Hepatocyte (in vitro differentiated cells): Measurements from ENCODE around the gene RGS5. TPM values are rescaled to one million over a fixed set of nuclear protein-coding genes. Genes with fewer than 3 reads are reported as not detected.

ENCODE experiments used
- DNase-seq: peaks from one replicate; pipeline ENCODE4 v3.0.0-alpha.2; 2016; ENCODE audit warnings: low spot score
- H2AFZ ChIP-seq: fragments of 200-600 bp; sonication (generic); 2 replicates; pipeline ENCODE4 v1.6.0; 2016; ENCODE audit warnings: antibody characterized with exemption, mild to moderate bottlenecking
- H3K27ac ChIP-seq: fragments of 200-600 bp; sonication (generic); 2 replicates; pipeline ENCODE4 v1.5.1; 2016; ENCODE audit warnings: mild to moderate bottlenecking
- H3K27me3 ChIP-seq: fragments of 200-600 bp; sonication (generic); 2 replicates; pipeline ENCODE4 v1.6.1; 2016
- H3K36me3 ChIP-seq: fragments of 200-600 bp; sonication (generic); replicated peaks from 2 replicates; pipeline ENCODE4 v1.5.1; 2016; ENCODE audit warnings: low read depth; ENCODE audit not compliant: insufficient read depth
- H3K4me1 ChIP-seq: fragments of 200-600 bp; sonication (generic); 2 replicates; pipeline ENCODE4 v1.5.1; 2016; ENCODE audit warnings: mild to moderate bottlenecking, moderate library complexity; ENCODE audit not compliant: insufficient read depth
- H3K4me2 ChIP-seq: fragments of 200-600 bp; sonication (generic); 2 replicates; pipeline ENCODE4 v1.6.0; 2016
- H3K4me3 ChIP-seq: fragments of 200-600 bp; sonication (generic); 2 replicates; pipeline ENCODE4 v1.5.1; 2016; ENCODE audit warnings: mild to moderate bottlenecking
- H3K79me2 ChIP-seq: fragments of 200-600 bp; sonication (generic); 2 replicates; pipeline ENCODE4 v1.6.0; 2017; ENCODE audit warnings: mild to moderate bottlenecking
- H3K9me2 ChIP-seq: fragments of 200-600 bp; sonication (generic); replicated peaks from 2 replicates; pipeline ENCODE4 v1.6.0; 2017; ENCODE audit warnings: mild to moderate bottlenecking; ENCODE audit not compliant: insufficient read depth
- H3K9me3 ChIP-seq: fragments of 200-600 bp; sonication (generic); 2 replicates; pipeline ENCODE4 v1.5.1; 2016; ENCODE audit warnings: low read depth, mild to moderate bottlenecking
- H4K20me1 ChIP-seq: fragments of 200-600 bp; sonication (generic); 2 replicates; pipeline ENCODE4 v1.6.0; 2016; ENCODE audit warnings: mild to moderate bottlenecking; ENCODE audit not compliant: insufficient read depth, poor library complexity, severe bottlenecking
- CTCF ChIP-seq: fragments of 200-600 bp; sonication (generic); IDR thresholded peaks from 2 replicates; pipeline ENCODE4 v1.5.1; 2016; ENCODE audit warnings: antibody characterized with exemption, mild to moderate bottlenecking; ENCODE audit not compliant: poor library complexity
- EZH2 ChIP-seq: fragments of 200-600 bp; sonication (generic); IDR thresholded peaks from 2 replicates; pipeline ENCODE4 v1.6.1; 2016; ENCODE audit warnings: antibody characterized with exemption, mild to moderate bottlenecking, borderline replicate concordance
- EZH2phosphoT487 ChIP-seq: fragments of 200-600 bp; sonication (generic); IDR thresholded peaks from one replicate; pipeline ENCODE4 v1.6.1; 2018; ENCODE audit warnings: antibody characterized with exemption, mild to moderate bottlenecking, low read depth, moderate library complexity; ENCODE audit not compliant: unreplicated experiment, severe bottlenecking
- WGBS: methylation state at CpG from one replicate; pipeline ENCODE4 v1.1.6; 2016; ENCODE audit warnings: low lambda C conversion rate; ENCODE audit errors: missing lambda C conversion rate; 5-methylcytosine and 5-hydroxymethylcytosine counted together
- polyA plus RNA-seq: library from polyadenylated mRNA; unstranded; fragments of >200 nt; fragmentation: Nextera tagmentation; extraction: Ambion mirVana; gene quantifications from 2 replicates; pipeline ENCODE4 v1.2.1, GENCODE V29; 2016
- total RNA-seq: library from RNA; depleted of rRNA; stranded (reverse); fragments of >200 nt; gene quantifications from 2 replicates; pipeline ENCODE4 v1.2.3, GENCODE V29; 2014

RGS5 gene
- total and polyA plus RNA-seq, 2 experiments from 2014 or later: 4.4 to 5.0 TPM

GRCh38 chr1:163169553-163169952, 33.2 kb downstream of the RGS5 start:
- H3K4me3 ChIP-seq: no peak overlapping the region
- H3K4me2 ChIP-seq: no peak overlapping the region
- no peaks in the 10 kb centered on the region for H3K27me3 ChIP-seq
- H3K36me3 ChIP-seq: no peaks in the 10 kb centered on the region
- H4K20me1 ChIP-seq: no peaks in the 10 kb centered on the region
- 96% methylated on average over 1 of the region's 1 CpG for WGBS
- H3K9me3 ChIP-seq: no peaks in the 10 kb centered on the region
- H3K4me1 ChIP-seq: no peaks in the 10 kb centered on the region
- H3K79me2 ChIP-seq: no peaks in the 10 kb centered on the region
- H2AFZ ChIP-seq: no peak overlapping the region
- H3K9me2 ChIP-seq: no peaks in the 10 kb centered on the region
- TF ChIP-seq EZH2phosphoT487 (no peak), CTCF (no peak)
- DNase-seq: no peak
- no peak overlapping the region for H3K27ac ChIP-seq

GRCh38 chr1:163168053-163168452, 34.7 kb downstream of the RGS5 start:
- H3K4me2 ChIP-seq: no peak overlapping the region
- WGBS: 25% methylated on average over 1 of the region's 1 CpG
- peak; percentile 11 for DNase-seq

GRCh38 chr1:163166886-163167555, 35.7 kb downstream of the RGS5 start:
- H3K36me3 ChIP-seq: no peaks in the 10 kb centered on the region
- no peak overlapping the region for H2AFZ ChIP-seq
- no peaks in the 10 kb centered on the region for H3K9me2 ChIP-seq
- 72% methylated on average over 6 of the region's 6 CpGs for WGBS
- DNase-seq: no peak
- no peaks in the 10 kb centered on the region for H3K79me2 ChIP-seq
- TF ChIP-seq CTCF (no peak), EZH2 (no peak), EZH2phosphoT487 (no peak)
- H3K27ac ChIP-seq: no peak overlapping the region
- no peaks in the 10 kb centered on the region for H3K9me3 ChIP-seq
- no peaks in the 10 kb centered on the region for H4K20me1 ChIP-seq
- H3K27me3 ChIP-seq: no peaks in the 10 kb centered on the region
- no peak overlapping the region for H3K4me2 ChIP-seq
- H3K4me1 ChIP-seq: no peaks in the 10 kb centered on the region
- H3K4me3 ChIP-seq: no peak overlapping the region

More at GRCh38 chr1:163168053-163168452, 34.7 kb downstream of the RGS5 start:
- Histone ChIP-seq H2AFZ (no peak overlapping the region), H3K27me3 (no peaks in the 10 kb centered on the region), H3K36me3 (no peaks in the 10 kb centered on the region), H4K20me1 (no peaks in the 10 kb centered on the region), H3K27ac (no peak overlapping the region), H3K4me3 (no peak overlapping the region), H3K79me2 (no peaks in the 10 kb centered on the region), H3K9me2 (no peaks in the 10 kb centered on the region), H3K4me1 (no peaks in the 10 kb centered on the region), H3K9me3 (no peaks in the 10 kb centered on the region)
- TF ChIP-seq CTCF: no peak
- TF ChIP-seq EZH2phosphoT487: no peak
- TF ChIP-seq EZH2: no peak
